Measurements from ENCODE around the gene CRYBA2. TPM values are rescaled to one million over a fixed set of nuclear protein-coding genes. Genes with fewer than 3 reads are reported as not detected.

Gene CRYBA2
- total and polyA plus RNA-seq, 2 experiments from 2014 or later, result 0.90 TPM; not detected in 1

- Histone ChIP-seq H4K20me1 (ENCODE audit: insufficient read depth, poor library complexity, severe bottlenecking) (no peaks in the 10 kb centered on the region), H3K79me2 (no peaks in the 10 kb centered on the region), H3K4me2 (peak overlapping the region; percentile 94), H3K36me3 (replicated peaks; ENCODE audit: insufficient read depth, low read depth) (no peaks in the 10 kb centered on the region), H3K9me3 (ENCODE audit: low read depth) (no peaks in the 10 kb centered on the region), H3K9me2 (replicated peaks; ENCODE audit: insufficient read depth) (no peaks in the 10 kb centered on the region), H2AFZ (no peak overlapping the region), H3K27ac (no peak overlapping the region), H3K4me3 (no peak overlapping the region), H3K4me1 (ENCODE audit: insufficient read depth) (peaks cover 12% of the 10 kb centered on the region), H3K27me3 (peaks cover 85% of the 10 kb centered on the region)
- no peak for DNase-seq (ENCODE audit: low spot score)
- TF ChIP-seq CTCF (IDR thresholded peaks at IDR 0.05; ENCODE audit: poor library complexity), result no peak
- TF ChIP-seq EZH2 (IDR thresholded peaks at IDR 0.05; ENCODE audit: borderline replicate concordance), result no peak
- TF ChIP-seq EZH2phosphoT487 (IDR thresholded peaks at IDR 0.05; ENCODE audit: low read depth, severe bottlenecking, unreplicated experiment), result no peak
- WGBS (ENCODE audit: low lambda C conversion rate, missing lambda C conversion rate), result 40% methylated on average over 8 of the region's 8 CpGs
Observed at GRCh38 chr2:218995561-218995960, 2.3 kb upstream of the CRYBA2 start.

- Histone ChIP-seq H3K9me3 (ENCODE audit: low read depth) (no peaks in the 10 kb centered on the region), H3K27ac (no peak overlapping the region), H3K4me2 (peak overlapping the region; percentile 92), H3K27me3 (peaks cover 90% of the 10 kb centered on the region), H3K9me2 (replicated peaks; ENCODE audit: insufficient read depth) (no peaks in the 10 kb centered on the region), H2AFZ (no peak overlapping the region), H3K36me3 (replicated peaks; ENCODE audit: insufficient read depth, low read depth) (no peaks in the 10 kb centered on the region), H3K4me3 (no peak overlapping the region), H4K20me1 (ENCODE audit: insufficient read depth, poor library complexity, severe bottlenecking) (no peaks in the 10 kb centered on the region), H3K4me1 (ENCODE audit: insufficient read depth) (peaks cover 12% of the 10 kb centered on the region), H3K79me2 (no peaks in the 10 kb centered on the region)
- WGBS (ENCODE audit: low lambda C conversion rate, missing lambda C conversion rate), result 8% methylated on average over 41 of the region's 44 CpGs
- DNase-seq (ENCODE audit: low spot score), result peak; percentile 40
- TF ChIP-seq EZH2 (IDR thresholded peaks at IDR 0.05; ENCODE audit: borderline replicate concordance), result no peak
- TF ChIP-seq CTCF (IDR thresholded peaks at IDR 0.05; ENCODE audit: poor library complexity), result no peak
- TF ChIP-seq EZH2phosphoT487 (IDR thresholded peaks at IDR 0.05; ENCODE audit: low read depth, severe bottlenecking, unreplicated experiment), result no peak
Observed at GRCh38 chr2:218992703-218993344, 398 bp downstream of the CRYBA2 start.

- Histone ChIP-seq H3K4me3 (no peak overlapping the region), H3K27ac (no peak overlapping the region), H3K9me2 (replicated peaks; ENCODE audit: insufficient read depth) (no peaks in the 10 kb centered on the region), H3K4me1 (ENCODE audit: insufficient read depth) (peaks cover 12% of the 10 kb centered on the region), H3K36me3 (replicated peaks; ENCODE audit: insufficient read depth, low read depth) (no peaks in the 10 kb centered on the region), H3K9me3 (ENCODE audit: low read depth) (no peaks in the 10 kb centered on the region), H3K27me3 (peaks cover 91% of the 10 kb centered on the region), H2AFZ (no peak overlapping the region), H4K20me1 (ENCODE audit: insufficient read depth, poor library complexity, severe bottlenecking) (no peaks in the 10 kb centered on the region), H3K79me2 (no peaks in the 10 kb centered on the region), H3K4me2 (no peak overlapping the region)
- DNase-seq (ENCODE audit: low spot score), result no peak
- 36% methylated on average over 7 of the region's 7 CpGs for WGBS (ENCODE audit: low lambda C conversion rate, missing lambda C conversion rate)
- TF ChIP-seq EZH2 (IDR thresholded peaks at IDR 0.05; ENCODE audit: borderline replicate concordance), result no peak
- TF ChIP-seq CTCF (IDR thresholded peaks at IDR 0.05; ENCODE audit: poor library complexity), result no peak
- no peak for TF ChIP-seq EZH2phosphoT487 (IDR thresholded peaks at IDR 0.05; ENCODE audit: low read depth, severe bottlenecking, unreplicated experiment)
Observed at GRCh38 chr2:218992196-218992595, 1.0 kb downstream of the CRYBA2 start.

Data from hepatocyte (in vitro differentiated cells).